Measurements from ENCODE around the gene ARHGAP40.

The ARHGAP40 gene

DNA sequence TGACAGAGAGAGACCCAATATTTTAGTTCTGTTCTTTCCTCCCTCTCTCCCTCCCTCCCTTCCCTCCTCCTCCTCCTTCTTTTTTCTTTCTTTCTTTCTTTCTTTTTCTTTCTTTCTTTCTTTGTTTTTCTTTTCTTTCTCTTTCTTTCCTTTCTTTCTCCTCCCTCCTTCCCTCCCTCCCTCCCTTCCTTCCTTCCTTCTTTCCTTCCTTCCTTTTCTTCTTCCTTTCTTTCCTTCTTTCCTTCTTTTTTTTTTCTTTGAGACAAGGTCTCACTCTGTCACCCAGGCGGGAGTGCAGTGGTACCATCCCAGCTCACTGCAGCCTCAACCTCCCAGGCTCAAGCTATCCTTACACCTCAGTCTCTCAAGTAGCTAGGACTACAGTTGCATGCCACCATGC, 28.4 kb downstream of the ARHGAP40 start:
- TF ChIP-seq, protein P1, sequence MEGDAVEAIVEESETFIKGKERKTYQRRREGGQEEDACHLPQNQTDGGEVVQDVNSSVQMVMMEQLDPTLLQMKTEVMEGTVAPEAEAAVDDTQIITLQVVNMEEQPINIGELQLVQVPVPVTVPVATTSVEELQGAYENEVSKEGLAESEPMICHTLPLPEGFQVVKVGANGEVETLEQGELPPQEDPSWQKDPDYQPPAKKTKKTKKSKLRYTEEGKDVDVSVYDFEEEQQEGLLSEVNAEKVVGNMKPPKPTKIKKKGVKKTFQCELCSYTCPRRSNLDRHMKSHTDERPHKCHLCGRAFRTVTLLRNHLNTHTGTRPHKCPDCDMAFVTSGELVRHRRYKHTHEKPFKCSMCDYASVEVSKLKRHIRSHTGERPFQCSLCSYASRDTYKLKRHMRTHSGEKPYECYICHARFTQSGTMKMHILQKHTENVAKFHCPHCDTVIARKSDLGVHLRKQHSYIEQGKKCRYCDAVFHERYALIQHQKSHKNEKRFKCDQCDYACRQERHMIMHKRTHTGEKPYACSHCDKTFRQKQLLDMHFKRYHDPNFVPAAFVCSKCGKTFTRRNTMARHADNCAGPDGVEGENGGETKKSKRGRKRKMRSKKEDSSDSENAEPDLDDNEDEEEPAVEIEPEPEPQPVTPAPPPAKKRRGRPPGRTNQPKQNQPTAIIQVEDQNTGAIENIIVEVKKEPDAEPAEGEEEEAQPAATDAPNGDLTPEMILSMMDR (conservative IDR thresholded peaks at IDR 0.05) = no peak
- TF ChIP-seq ZFX (IDR thresholded peaks at IDR 0.05) = no peak
- H3K27ac ChIP-seq = no peak overlapping the region

DNA sequence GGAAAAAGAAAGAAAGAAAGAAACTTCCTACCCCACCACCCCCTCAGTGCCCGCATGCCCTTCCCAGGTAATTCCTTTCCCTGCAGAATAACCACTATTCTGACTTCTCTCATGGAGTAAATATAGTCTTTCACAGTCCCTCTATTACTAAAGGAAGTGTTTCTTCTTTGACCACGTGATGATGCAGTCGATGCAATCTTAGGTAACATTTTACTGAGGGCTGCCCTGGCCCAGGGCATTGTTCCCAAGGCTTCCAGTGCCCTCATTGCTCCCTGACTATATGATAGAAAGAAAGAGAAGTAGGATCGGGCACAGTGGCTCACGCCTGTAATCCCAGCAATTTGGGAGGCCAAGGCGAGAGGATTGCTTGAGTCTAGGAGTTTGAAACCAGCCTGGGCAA, 29.1 kb downstream of the ARHGAP40 start:
- no peak overlapping the region for H3K27ac ChIP-seq
- TF ChIP-seq ZFX (IDR thresholded peaks at IDR 0.05) = no peak

DNA sequence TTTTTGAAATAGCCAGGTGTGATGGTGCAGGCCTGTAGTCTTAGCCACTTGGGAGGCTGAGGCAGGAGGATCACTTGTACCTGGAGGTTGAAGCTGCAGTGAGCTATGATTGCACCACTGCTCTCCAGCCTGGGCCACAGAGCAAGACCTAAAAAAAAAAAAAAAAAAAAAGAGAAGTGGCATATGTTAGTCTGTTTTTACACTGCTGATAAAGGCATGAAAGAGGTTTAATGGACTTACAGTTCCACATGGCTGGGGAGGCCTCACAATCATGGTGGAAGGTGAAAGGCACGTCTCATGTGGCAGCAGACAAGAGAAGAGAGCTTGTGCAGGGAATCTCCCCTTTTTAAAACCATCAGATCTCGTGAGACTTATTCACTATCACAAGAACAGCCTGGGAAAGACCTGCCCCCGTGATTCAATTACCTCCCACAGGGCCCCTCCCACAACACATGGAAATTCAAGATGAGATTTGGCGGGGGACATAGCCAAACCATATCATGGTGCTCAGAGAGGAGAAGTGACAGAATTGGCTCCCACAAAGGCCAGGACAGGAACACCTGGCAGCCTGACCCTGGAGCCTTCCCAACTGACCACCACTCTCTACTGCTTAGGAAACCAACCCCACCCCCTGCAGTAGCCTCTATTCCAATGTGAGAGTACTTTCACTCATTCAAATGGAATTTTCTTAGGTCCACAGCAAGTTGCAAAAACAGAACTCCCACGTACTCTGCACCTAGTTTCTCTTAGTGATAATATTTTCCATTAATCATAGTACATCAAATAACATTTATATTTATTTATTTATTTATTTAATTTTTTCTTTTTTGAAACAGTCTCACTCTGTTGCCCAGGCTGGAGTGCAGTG, 29.8 kb downstream of the ARHGAP40 start:
- H3K27ac ChIP-seq = no peak overlapping the region
- no peak for TF ChIP-seq ZFX (IDR thresholded peaks at IDR 0.05)
- TF ChIP-seq, protein P1 (conservative IDR thresholded peaks at IDR 0.05) = no peak

DNA sequence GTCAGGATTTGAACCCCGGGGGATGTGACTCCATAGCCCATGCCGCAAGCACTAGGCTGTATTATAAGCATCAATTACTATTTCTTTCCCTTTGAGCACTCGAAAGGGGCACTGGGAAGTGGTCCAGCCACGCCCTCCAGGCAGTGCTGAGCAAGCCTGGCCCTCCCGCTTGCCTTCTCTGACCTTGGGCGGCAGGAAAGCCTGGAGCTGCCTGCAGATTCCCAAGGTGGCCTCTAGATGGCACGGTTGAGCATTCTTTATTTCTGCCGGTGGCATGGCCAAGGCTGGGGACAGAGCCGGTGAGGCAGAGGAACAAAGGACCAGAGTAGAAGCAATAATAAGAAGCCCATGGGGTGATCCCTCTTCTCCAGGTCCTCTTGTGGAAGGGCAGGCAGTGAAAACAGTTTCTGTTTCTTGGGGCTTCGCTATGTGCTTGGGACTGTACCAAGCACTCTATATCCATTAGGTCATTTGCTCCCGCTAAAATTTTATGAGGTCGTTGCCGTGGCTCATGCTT, 32.0 kb downstream of the ARHGAP40 start:
- no peak overlapping the region for H3K27ac ChIP-seq
- TF ChIP-seq, protein P1 (conservative IDR thresholded peaks at IDR 0.05) = peak; percentile 98
- no peak for TF ChIP-seq ZFX (IDR thresholded peaks at IDR 0.05)

DNA sequence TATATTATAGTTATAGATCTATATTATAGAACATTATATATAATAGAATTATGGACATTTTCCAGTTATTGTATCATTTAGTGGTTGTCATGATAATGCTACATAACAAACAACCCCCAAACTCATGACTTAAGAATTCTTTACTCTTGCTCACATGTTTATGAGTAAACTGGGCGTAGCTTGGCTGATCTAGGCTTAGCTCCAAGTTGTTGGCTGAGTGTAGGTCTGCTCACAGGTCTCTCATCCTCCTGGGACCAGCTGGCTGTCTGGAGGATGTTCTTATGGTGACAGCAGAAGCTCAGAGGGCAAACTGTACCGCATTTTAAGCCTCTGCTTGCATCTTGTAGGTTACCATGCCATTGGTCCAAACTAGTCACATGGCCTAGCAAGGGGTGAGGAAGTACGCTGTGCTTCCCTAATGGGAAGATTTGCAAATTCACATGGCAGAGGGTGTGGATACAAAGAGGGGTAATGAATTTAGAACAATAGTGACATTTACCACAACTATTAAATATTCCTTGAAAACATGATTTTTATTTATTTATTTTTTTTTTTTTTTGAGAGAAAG, 34.2 kb downstream of the ARHGAP40 start:
- H3K27ac ChIP-seq = no peak overlapping the region
- no peak for TF ChIP-seq ZFX (IDR thresholded peaks at IDR 0.05)
- TF ChIP-seq, protein P1 (conservative IDR thresholded peaks at IDR 0.05) = no peak

DNA sequence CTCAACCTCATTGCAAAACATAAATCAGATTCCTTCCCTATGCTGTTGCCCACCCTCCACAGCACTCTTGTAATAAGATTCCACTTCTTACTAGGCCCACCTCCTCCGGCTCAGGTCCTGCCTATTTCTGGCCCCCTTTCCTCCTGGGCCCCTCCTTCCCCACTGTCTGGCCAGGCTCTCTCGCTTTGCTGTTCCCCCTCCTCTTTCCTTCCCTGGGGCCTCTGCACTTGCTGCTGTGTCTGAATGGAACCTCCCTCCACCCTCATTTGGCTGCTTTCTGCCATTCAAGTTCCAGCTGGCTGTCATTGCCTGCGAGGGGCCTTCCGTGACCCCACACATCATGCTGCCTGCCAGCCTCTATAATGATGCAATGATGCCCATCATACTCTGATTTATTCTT, 38.9 kb downstream of the ARHGAP40 start:
- H3K27ac ChIP-seq = no peak overlapping the region
- TF ChIP-seq, protein P1 (conservative IDR thresholded peaks at IDR 0.05) = no peak

DNA sequence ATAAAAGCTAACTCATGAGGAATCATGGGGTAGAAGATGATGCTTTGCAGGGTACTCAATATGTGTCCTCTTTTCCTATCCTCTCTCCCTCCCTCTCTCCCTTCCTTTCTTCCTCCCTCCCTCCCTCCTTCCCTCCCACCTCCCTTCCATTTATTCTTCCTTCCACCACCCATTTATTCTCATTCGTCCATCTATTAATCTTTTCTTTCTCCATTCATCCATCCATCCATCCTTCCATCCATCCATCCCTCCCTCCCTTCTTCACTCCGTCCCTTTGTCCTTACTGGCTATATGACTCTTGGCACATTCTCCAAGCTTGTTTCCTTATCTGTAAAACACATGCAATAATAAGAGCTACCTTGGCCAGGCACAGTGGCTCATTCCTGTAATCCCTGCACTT, 40.9 kb downstream of the ARHGAP40 start:
- no peak for TF ChIP-seq ZFX (IDR thresholded peaks at IDR 0.05)
- TF ChIP-seq, protein P1 (conservative IDR thresholded peaks at IDR 0.05) = no peak
- H3K27ac ChIP-seq = no peak overlapping the region
